HG03060 (cell line): ENCODE data around the gene LMAN2.

Source experiments
- ATAC-seq: cut with Tn5 transposase; IDR thresholded peaks from one replicate; pipeline ENCODE4 v1.9.1; 2021; ENCODE audit warnings: low read depth, moderate number of reproducible peaks; ENCODE audit not compliant: unreplicated experiment

The LMAN2 gene

DNA sequence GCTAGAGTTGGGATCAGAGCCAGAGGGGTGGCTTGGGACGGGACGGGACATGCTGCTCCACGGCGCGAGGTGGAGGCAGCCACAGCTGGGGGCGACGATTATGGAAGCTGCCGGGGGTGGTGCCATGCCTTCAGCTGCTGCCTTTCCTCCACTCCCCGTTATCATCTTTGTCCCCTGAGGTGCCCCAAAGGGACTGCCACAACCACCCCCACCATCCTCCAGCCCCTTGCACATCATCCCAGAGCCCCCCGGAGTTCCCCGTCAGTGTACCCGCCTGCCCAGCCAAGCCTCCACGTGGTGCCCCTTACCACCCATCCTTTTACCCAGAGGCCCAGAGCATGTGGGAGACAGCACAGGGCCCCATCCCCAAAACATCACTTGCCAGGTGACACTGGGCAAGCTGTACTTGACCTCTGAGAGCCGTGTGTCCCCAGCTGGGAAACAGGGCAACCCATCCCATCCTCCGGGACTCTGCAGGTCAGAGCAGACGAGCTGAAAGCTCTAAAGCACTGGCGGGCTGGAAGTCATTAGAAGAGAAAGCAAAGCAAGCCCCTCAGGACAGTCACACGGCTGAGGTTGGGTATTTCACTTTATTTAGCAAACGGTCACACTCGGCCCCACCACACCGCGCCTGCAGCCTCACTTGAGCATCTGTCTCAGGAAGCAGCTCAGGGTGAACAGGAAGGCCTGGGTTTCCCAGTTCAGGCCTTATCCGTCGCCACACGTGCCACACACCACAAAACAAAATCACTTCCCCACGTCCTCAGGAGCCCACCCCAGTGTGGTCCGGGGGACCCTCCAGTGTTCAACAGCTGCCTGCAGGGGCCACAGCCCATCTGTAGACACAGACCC lies 20.3 kb downstream of the LMAN2 start:
- no peak for ATAC-seq

DNA sequence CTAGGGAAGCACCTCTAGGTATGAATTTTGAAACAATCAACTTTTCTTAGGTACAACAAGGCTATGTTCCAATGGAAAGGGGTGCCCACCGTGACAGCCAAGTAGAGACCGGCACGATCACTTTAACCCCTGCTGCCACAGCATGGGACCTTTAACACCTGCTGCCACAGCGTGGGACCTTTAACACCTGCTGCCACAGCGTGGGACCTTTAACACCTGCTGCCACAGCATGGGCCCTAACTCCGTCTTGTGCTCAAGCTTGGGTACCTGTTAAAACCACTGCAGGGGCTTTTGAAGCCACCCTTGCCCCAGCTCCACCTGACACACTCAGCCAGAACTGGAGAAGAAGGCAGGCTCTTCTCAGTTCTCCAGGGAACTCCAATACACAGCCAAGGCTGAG lies 21.6 kb downstream of the LMAN2 start:
- ATAC-seq, result no peak

DNA sequence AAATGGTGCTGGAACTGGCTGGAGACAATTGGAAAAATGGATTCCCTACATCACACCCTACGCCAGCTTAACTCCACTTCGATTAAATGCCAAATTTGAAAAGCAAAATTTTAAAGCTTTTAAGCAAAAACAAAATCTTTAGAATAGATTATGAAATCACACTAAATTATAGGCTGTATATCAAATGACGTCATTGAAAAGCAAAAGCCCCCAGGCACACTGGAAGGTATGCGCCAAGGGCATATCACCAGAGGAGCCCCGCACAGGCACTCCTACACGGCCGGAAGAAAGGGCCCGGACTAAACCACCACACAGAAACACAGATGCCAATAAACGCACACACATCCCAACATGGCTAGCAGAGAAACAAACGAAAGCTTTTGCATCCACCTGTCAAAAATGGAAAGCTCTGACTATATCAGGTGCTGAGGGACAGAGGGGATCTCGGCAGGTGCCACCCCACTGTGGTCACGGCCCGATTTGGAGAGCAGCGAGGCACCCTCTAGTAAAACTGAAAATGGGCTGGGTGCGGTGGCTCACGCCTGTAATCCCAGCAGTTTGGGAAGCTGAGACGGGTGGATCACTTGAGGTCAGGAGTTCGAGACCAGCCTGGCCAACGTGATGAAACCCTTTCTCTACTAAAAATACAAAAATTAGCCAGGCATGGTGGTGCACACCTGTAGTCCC lies 22.8 kb downstream of the LMAN2 start:
- no peak for ATAC-seq

DNA sequence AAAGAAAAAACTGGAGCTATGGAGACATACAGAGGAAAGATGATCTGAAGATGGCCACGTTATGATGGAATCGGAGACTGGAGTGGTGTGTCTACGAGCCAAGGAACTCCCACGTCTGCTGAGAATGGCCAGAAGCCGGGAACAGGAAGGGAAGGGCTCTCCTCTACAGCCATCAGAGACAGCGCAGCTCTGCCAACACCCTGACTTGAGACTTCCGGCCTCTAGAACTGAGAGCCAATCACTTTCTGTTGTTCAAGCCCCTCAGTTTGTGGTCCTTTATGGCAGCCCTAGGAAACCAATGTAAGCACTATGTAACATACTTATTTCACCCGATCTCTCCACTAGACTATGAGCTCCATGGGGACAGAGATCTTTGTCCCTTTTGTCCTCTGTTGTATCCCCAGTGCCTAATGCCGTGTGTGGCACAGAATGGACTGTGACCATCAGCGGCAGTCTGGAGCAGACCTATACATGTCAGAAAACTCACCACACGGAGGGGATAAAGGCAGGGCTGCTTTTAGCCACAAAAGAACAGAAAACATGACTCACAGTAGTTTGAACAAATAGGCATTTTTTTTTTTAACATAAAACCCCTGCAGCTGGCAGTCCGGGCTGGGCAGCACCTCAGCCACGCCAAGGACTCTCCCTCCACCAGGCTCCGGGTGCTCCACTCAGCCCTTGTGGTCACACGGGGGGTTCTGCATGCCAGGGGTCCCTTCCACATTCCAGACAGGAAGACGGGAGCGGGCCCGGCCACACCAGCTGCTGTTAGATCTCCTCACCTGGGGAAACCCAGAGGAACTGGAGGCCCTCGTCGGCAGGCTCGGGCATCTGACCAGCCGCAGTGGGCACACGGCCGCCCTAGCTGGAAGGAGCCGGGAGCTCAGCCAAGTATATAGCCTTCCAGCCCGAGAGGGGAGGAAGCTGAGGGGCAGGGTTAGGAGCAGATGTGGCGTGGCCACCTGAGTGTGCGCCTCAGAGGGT lies 23.6 kb downstream of the LMAN2 start:
- no peak for ATAC-seq

DNA sequence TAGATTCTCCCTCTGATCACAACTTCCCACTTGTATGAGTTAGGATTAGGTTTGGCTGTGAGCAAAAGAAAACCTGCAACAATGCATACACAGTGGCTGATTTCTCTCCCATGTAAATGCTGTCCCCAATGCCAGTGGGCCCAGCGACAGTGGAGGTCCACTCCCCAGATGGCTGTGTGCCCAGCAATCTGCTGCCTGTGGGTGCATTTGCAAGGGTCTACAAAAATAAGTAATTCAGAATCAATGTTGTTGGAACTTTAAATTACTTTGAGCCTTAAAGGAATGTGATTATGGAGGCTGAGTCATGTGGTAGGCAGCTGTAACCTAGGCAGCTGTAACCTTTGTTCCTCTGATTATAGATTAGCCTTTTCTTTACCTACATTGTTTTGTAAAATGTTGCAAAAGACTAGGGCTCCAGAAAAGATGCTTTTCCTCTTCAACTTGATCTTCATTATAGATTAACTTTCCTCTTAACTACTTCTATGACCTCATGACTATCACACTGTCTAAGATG lies 25.5 kb downstream of the LMAN2 start:
- ATAC-seq, result no peak

DNA sequence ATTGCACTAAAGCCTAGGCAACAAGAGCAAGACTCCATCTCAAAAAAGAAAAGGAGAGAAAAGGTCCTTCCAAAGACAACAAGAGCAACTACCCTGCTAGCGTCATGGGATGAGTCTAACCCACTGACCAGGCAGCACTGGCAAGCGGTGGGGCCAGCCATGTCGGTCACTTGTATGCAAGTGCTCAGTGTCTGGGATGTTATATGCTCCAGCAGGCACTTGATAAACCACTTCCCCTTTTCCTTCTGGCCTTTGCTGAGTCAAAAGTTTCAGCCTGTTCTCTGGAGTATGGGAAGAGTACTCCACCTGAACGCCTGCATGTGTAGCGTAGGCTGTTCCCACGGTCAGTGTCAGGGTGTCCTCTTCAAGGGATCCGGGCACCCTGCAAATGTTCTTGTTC lies 30.6 kb downstream of the LMAN2 start:
- no peak for ATAC-seq

DNA sequence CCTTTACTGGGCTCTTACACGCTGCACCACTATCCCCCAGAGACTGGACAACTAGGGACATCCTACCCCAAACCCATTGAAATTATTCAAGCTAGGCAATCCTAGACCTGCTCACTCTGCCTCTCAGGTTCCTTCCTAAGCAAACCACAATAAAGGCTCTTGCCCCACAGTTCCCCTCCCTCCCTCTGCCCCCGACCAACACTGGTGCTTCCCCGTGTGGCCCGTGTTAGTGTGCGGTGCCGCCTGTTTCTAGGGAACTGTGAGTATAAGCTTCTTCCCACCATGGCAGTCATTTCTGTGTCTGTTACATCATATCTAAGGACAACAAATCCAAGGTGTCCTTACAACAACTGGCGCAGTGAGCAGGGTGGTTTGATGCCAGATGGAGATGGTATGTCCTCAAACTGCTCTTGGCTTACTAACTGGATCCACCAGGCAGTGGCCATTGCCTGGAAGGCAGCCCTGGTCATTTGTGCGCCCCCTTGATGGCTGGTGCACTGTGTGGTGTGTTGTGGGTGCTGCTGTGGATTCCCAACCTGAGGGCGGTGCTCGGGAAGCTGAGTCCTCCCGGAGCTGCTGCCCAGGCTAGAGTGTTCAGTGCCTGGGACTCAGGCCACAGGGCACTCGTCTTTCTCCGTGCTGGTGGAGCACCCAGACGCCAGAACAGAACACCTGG lies 31.4 kb downstream of the LMAN2 start:
- ATAC-seq, result no peak

DNA sequence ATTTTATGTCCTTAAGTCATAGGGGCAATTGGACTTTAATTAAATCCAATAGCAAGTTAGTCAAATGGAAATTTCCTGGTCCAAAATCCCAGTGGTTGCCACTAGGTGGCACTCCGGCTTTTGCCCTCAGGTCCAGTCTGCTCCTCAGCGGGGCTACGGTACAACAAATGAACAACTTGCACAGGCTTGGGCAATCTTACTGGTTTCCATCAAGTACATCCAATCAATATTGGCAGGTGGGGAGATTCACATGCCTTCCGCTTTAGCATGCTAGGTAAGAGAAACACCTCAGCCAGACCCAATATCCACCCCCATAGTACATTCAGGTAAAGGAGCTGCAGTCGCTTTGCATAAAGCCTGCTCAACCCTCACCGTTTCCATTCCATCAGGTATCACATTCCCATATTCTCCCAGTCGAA lies 33.5 kb downstream of the LMAN2 start:
- ATAC-seq, result no peak

DNA sequence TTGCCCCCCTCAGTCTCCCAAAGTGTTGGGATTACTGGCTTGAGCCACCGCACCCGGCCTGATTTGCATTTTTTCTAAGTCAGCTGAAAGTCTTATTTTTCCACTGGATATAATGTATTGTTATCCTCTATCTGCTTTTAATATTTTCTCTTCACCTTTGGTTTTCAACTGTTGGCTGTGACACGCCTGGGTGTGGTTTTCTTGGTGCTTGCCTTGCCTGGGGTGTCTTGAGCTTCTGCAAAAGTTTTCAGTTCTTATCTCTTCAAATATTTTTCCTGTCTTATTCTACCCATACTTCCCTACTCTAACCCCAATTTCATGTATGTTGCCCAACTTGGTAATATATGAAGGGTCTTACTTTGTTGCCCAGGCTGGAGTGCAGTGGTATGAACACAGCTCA lies 35.5 kb downstream of the LMAN2 start:
- ATAC-seq, result no peak

DNA sequence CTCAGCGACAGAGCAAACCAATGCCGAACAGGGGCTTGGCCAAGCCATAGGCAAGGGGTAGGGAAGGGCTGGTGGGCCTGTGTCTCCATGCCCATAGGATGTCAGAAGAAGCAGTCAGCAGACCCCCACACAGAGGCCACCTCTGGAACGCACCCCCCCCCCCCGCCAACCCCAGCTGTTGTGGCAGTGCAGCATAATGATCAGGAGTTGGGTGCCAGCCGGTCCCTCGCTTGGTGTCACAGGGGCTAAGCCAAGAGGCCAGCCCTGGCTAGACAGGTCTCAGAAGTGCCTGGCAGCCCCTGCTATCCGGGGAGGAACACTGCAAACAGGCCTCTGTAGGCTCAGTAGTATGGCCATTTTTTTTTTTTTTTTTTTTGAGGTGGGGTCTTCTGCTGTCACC lies 36.1 kb downstream of the LMAN2 start:
- no peak for ATAC-seq

DNA sequence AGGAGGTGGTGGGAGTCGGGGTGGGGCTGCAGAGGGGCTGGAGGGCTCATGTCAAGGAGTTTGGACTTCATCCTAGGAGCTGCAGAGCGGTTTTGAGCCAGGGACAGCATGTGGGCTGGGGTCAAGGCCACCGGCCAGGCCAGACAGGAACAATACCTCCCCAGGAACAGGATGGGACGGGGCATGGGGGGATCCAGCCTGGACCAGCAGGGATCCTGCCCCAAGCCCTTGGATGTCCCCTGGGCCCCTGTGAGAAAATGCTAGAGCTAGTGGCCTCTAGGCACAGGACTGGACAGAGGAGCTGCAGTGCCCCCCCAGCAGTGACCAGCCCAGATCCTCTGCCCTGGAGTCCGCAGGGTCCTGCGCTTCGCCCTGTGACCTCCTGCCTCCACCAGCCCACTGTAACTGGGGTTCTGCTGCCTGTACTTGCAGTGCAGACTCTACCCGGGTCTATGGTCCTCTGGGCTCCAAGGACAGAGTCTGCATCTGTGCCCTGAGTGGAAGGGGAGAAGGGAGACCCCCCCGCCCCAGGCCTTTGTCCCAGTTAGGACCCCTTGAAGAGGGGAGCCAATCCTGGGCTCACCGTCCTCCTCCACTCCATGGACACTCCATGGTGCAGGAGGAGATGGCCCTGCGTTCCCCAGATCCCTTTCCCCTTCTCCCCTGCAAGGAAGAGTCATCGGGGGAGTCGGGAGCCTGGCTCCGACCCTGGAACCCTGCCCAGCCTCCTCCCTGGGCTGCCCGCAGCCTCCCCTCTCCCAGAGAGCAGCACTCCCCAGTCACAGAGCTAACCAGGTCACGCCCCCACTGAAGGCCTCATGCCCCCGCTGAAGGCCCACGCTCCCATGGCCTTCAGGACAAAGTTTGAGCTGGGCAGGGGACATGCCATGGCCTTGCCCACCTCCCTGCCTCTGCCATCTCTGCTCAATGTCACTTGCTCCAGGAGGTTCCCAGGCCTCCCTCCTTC lies 36.8 kb downstream of the LMAN2 start:
- ATAC-seq, result no peak

DNA sequence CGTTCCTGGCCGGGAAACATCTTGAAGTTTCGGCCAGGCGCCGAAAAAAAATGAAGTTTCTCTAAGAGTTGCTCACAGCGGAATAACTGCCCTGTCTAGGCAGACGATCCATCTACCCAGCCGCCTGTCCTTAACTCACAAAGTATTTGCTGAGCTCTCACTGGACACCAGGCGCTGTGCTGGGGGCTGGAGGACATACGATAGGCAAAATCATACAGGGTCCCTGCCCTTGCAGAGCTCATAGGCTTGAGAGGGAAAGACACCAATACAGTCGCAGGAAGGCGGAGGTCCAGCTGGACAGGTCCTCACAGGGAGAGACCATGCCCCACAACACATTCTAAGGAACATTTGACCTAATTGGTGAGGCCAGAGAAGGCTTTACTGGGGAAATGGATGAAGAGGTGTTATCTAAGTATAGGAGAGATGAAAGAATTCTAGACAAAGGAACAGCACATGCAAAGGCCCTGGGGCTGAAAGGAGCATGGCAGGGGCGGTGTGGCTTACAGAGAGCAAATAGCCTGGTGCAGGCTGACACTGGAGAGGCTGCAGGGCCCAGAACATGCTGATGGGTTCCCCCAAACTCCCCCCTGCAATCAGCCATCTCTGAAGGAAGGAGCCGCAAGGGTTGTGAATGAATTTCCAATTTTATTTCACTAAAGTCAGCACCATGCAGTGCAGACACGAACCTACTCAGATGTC lies 37.8 kb downstream of the LMAN2 start:
- ATAC-seq, result no peak

DNA sequence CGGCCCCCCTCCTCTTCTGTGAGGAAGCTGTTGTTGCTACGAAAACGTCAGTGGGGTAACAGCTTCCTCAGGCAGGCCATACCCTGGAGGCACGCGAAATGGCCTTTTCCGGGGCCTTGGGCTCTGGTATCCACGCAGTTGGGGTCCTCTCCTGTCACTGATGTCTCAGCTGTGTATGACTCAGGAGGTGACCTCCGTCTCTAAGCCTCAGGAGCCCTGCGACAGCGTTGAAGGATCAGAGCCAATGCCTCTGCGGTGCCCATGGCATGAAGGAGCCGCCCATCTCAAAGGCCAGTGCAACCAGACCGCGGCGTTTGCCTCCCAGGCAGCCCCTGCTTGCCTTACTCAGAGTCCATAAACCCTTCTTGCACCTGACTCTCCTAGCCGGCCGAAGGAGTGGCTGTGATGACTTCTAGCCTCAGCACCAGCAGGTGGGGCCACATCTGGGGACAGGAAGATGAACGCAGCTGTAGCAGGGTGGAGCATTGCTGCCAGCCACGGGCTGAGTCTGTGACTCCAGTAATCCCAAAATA lies 38.8 kb downstream of the LMAN2 start:
- peak; percentile 21 for ATAC-seq

DNA sequence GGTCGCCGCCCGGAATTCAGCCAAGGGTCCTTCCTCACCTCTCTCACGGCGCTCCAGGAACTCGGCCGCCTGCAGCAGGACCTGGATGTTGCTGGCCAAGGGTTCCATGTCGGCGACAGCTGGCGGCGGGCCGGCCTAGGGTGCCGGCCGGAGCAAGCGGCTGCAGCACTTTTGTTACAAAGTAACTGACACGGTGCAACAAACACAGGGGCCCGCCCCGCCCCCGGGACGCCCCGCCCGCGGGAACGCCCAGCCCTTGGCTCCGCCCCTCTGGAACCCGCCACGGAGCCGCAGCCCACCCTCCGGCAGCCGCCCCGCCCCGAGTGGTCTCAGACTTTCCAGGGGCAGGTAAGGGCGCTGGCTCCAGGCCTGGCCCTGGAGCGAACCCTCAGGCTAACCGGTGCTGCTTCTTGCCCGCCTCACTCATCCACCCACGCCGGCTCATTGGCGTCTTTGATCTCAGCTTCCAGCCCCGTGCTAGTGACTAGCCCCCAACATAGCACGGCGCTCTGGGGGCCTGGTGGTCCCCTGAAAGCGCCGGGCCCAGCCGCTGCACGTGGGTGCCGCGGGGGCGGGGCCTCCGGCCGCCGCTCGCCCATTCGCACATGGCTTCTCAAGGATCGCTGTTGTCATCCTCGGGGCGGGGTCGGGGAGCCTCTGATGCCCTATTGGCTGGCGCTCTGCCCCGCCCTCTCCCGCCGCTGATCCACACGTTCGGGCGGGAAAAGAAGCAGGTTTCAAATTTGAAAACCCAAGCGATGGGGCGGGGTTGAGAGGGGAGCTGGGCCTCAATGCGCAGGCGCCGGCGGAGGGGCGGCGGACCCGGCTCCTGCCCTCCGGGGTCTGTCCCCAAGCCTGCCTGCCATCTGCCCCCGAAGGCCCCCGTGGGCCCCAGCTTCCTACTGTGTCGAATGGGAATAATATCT lies 39.5 kb downstream of the LMAN2 start, which contains the start of gene MXD3:
TSS of gene MXD3 (minus strand) at position 176 of the 926 bp plus-strand sequence. CDS start at position 108, 68 bp downstream.
- peak; percentile 47 for ATAC-seq

DNA sequence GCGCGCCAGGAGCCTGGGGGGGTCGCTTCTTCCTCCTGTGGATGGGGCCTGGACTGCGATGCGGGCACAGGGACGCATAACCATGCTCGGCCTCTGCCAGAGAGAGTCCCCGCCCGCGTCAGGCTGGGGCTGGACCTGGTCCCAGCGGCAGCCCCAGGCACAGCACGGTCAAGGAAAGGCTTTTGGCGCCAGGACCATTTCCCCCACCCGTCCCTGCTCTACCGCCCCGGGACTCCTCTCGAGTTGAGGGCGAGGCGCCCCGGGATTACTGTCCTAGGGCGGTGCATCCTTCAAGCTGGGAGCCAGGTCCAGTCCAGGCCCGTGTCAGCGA lies 40.1 kb downstream of the LMAN2 start:
- ATAC-seq, result no peak

DNA sequence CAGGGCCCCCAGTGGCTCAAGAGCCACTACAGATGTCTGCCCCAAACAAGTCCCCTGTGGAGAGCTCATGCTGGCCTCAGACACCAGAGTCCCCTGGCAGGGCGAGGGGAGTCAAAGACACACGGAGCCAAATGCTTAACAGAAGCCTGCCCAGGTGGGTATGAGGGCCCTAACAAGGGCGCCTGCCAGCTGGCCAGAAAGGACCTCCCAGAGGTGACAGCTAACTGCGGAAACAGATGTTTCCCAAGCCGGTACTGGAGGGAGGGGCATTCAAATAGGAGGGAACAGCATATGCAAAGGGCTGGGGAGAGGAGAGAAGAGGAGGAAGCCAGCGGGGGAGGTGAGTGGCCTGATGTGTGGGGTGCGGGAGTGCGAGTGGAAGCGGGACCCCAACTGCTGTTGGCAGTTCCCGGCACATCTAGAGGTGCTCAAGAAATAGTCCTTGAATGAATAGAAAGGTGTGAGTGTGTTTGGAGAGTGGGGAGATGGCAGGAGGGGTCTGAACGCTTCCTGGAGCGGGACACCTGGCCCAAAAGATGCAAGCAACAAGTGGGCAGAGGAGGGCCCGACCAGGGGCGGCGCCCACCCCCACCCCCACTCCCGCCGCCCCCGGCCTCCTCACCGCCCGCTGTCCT lies 40.6 kb downstream of the LMAN2 start:
- no peak for ATAC-seq

DNA sequence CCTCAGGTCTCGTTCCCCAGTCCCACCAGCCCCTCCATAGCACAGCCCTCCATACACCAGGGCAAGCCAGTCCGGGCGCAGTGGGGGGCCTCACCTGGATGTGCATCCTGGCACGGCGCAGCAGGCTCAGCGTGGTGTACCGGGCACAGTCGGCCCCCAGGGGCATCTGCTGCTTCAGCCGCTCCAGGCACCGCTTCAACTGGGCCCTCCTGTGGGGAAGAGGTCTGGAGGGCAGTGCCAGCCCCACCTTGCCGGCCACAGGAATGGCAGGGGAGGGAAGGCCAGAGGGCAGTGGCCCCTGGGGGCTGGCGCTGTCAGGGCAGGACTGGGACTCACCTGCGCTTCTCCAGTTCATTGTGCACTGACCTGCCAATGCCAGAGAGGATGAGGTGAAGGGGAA lies 41.1 kb downstream of the LMAN2 start:
- ATAC-seq, result no peak
